ENCODE measurements around the gene DIDO1. TPM values are rescaled to one million over a fixed set of nuclear protein-coding genes. Genes with fewer than 3 reads are reported as not detected.

DIDO1 gene
- total RNA-seq, 1 donor from 2014 or later: 58.7 TPM

- Histone ChIP-seq H3K27me3 (no peaks in the 10 kb centered on the region), H3K9me3 (no peaks in the 10 kb centered on the region), H3K36me3 (no peaks in the 10 kb centered on the region), H3K27ac (no peak overlapping the region), H3K4me3 (no peak overlapping the region), H3K4me1 (peaks cover 13% of the 10 kb centered on the region)
- intact Hi-C loops (cut with DNase I): no loop called here
- TF ChIP-seq POLR2A (IDR thresholded peaks at IDR 0.05): no peak
- no peak for TF ChIP-seq POLR2AphosphoS5 (IDR thresholded peaks at IDR 0.05; ENCODE audit: insufficient read depth in 1 of 2, low read depth in 1 of 2)
- TF ChIP-seq CTCF (IDR thresholded peaks at IDR 0.05): no peak
- DNase-seq (ENCODE audit: extremely low spot score in 2 of 2): no peak
Measured at GRCh38 chr20:62836967-62837490, 89.3 kb downstream of the DIDO1 start.

DNA sequence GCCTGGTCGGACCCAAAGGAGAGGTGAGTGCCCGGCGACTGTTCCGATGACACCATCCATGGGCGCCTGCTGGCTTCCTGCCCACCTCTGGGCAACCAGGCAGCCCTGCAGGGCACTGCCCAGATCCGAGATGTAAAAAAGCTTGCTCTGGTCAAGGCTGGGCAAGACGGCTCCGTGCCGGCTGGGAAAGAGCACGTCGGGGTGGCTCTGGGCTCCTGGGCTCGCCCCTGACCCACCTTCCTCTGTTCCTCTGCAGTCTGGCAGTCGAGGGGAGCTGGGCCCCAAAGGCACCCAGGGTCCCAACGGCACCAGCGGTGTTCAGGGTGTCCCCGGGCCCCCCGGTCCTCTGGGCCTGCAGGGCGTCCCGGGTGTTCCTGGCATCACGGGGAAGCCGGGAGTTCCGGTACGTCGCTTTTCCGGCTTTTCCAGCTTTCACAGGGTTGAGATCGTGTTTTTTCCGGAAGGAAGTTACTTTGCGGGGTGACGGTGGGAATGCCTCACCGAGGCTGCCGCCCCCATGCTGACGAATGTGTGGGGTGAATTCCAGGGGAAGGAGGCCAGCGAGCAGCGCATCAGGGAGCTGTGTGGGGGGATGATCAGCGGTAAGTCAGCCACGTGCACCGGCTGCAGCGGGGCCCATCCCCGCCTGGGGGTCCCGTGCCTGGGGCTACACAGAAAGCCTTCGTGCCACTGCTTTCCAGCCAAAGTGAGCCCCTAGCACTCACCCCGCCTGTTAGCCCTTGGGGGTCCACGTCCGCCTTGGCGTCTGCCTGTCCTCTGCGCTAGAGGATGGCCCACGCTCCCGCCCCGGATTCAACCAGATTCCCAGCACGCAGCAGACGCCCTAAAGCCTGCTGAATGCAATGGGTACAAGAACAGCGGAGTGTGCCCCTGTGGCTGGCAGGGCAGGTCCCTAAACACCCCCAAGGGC, 90.1 kb downstream of the DIDO1 start:
- Histone ChIP-seq H3K27ac (no peak overlapping the region), H3K4me3 (no peak overlapping the region)
- no peak for DNase-seq (ENCODE audit: extremely low spot score in 2 of 2)

GRCh38 chr20:62834967-62835730, 91.2 kb downstream of the DIDO1 start:
- TF ChIP-seq CTCF (IDR thresholded peaks at IDR 0.05) (no peak), POLR2AphosphoS5 (IDR thresholded peaks at IDR 0.05; ENCODE audit: insufficient read depth in 1 of 2, low read depth in 1 of 2) (no peak), POLR2A (IDR thresholded peaks at IDR 0.05) (no peak)
- Histone ChIP-seq H3K4me1 (peaks cover 26% of the 10 kb centered on the region), H3K27ac (no peak overlapping the region), H3K36me3 (no peaks in the 10 kb centered on the region), H3K4me3 (no peak overlapping the region), H3K9me3 (no peaks in the 10 kb centered on the region), H3K27me3 (no peaks in the 10 kb centered on the region)
- DNase-seq (ENCODE audit: extremely low spot score in 2 of 2): no peak
- intact Hi-C loops (cut with DNase I): no loop called here

More for the DNA sequence above, 90.1 kb downstream of the DIDO1 start:
- intact Hi-C loops (cut with DNase I): no loop called here
- TF ChIP-seq POLR2AphosphoS5 (IDR thresholded peaks at IDR 0.05; ENCODE audit: insufficient read depth in 1 of 2, low read depth in 1 of 2): no peak
- TF ChIP-seq POLR2A (IDR thresholded peaks at IDR 0.05): no peak
- TF ChIP-seq CTCF (IDR thresholded peaks at IDR 0.05): no peak
- Histone ChIP-seq H3K4me1 (peaks cover 22% of the 10 kb centered on the region), H3K36me3 (no peaks in the 10 kb centered on the region), H3K27me3 (no peaks in the 10 kb centered on the region), H3K9me3 (no peaks in the 10 kb centered on the region)

DNA sequence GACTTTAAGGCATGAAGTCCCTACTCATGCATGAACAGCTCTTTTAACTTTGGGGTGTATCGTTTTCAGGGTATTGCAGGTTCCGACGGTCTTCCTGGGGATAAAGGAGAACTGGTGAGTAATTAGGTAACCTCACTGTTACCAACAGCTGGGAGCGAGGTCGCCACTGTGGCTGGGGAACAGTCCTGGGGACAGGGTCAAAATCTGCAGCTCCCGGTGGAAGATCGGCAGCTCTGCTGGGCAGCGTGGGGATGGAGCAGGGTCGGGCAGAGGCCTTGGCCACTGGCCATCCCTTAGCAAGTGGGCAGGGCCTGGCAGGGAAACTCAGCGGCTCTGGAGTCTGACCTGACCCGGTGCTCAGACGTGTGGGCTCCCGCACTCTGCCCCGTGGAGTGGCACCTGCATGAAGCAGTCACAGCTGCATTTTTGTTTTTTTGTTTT, 93.3 kb downstream of the DIDO1 start:
- no peak overlapping the region for H3K4me3 ChIP-seq

More for the DNA sequence above, 93.3 kb downstream of the DIDO1 start:
- TF ChIP-seq POLR2AphosphoS5 (IDR thresholded peaks at IDR 0.05; ENCODE audit: insufficient read depth in 1 of 2, low read depth in 1 of 2) (no peak), CTCF (IDR thresholded peaks at IDR 0.05) (no peak), POLR2A (IDR thresholded peaks at IDR 0.05) (no peak)
- H3K4me1 ChIP-seq: peaks cover 26% of the 10 kb centered on the region
- no peaks in the 10 kb centered on the region for H3K36me3 ChIP-seq
- H3K27ac ChIP-seq: no peak overlapping the region
- no peaks in the 10 kb centered on the region for H3K27me3 ChIP-seq
- intact Hi-C loops (cut with DNase I): no loop called here
- H3K9me3 ChIP-seq: no peaks in the 10 kb centered on the region
- DNase-seq (ENCODE audit: extremely low spot score in 2 of 2): no peak

Measured in vagina (tissue), 2 donors.